ENCODE data around the gene C2CD4D.
"Not testable (repeated sequence)": the region's sequence is repeated elsewhere in the genome, so short reads cannot be mapped to it uniquely, and the experiment has no call there.

C2CD4D gene

GRCh38 chr1:151858886-151859665 lies 19.5 kb upstream of the C2CD4D start:
- no peak for DNase-seq (ENCODE audit: low read depth in 2 of 2)

GRCh38 chr1:151858030-151858746 lies 18.6 kb upstream of the C2CD4D start:
- DNase-seq (ENCODE audit: low read depth in 2 of 2), result no peak

- no peak for DNase-seq (ENCODE audit: low read depth in 2 of 2)
Observed at GRCh38 chr1:151855933-151856332, 16.3 kb upstream of the C2CD4D start.

- DNase-seq (ENCODE audit: low read depth in 2 of 2), result not testable (repeated sequence)
Observed at GRCh38 chr1:151855516-151855915, 15.9 kb upstream of the C2CD4D start.

GRCh38 chr1:151854658-151855057 lies 15.0 kb upstream of the C2CD4D start:
- no peak for DNase-seq (ENCODE audit: low read depth in 2 of 2)

GRCh38 chr1:151853411-151853943 lies 13.9 kb upstream of the C2CD4D start, which contains the start of gene THEM5:
Gene THEM5, minus strand, starts transcription at chr1:151853712. Its CDS starts 147 bp downstream, at chr1:151853565.
- DNase-seq (ENCODE audit: low read depth in 2 of 2), result no peak

- no peak for DNase-seq (ENCODE audit: low read depth in 2 of 2)
Observed at GRCh38 chr1:151852733-151853132, 13.1 kb upstream of the C2CD4D start.

GRCh38 chr1:151851886-151852285 lies 12.3 kb upstream of the C2CD4D start:
- DNase-seq (ENCODE audit: low read depth in 2 of 2), result no peak

- no peak for DNase-seq (ENCODE audit: low read depth in 2 of 2)
Observed at GRCh38 chr1:151849871-151850270, 10.3 kb upstream of the C2CD4D start.

- DNase-seq (ENCODE audit: low read depth in 2 of 2), result no peak
Observed at GRCh38 chr1:151849126-151849525, 9.5 kb upstream of the C2CD4D start.

GRCh38 chr1:151847867-151848596 lies 8.4 kb upstream of the C2CD4D start:
- no peak for DNase-seq (ENCODE audit: low read depth in 2 of 2)

GRCh38 chr1:151846686-151847237 lies 7.1 kb upstream of the C2CD4D start:
- no peak for DNase-seq (ENCODE audit: low read depth in 2 of 2)

- DNase-seq (ENCODE audit: low read depth in 2 of 2), result no peak
Observed at GRCh38 chr1:151846062-151846568, 6.5 kb upstream of the C2CD4D start.

- DNase-seq (ENCODE audit: low read depth in 2 of 2), result no peak
Observed at GRCh38 chr1:151843398-151843797, 3.8 kb upstream of the C2CD4D start.

- DNase-seq (ENCODE audit: low read depth in 2 of 2), result no peak
Observed at GRCh38 chr1:151841141-151841540, 1.5 kb upstream of the C2CD4D start.

GRCh38 chr1:151840421-151840820 lies 801 bp upstream of the C2CD4D start:
- DNase-seq (ENCODE audit: low read depth in 2 of 2), result no peak

- DNase-seq (ENCODE audit: low read depth in 2 of 2), result no peak
Observed at GRCh38 chr1:151839082-151839412, 573 bp downstream of the C2CD4D start.

- DNase-seq (ENCODE audit: low read depth in 2 of 2), result no peak
Observed at GRCh38 chr1:151838222-151839081, 1.2 kb downstream of the C2CD4D start.

- no peak for DNase-seq (ENCODE audit: low read depth in 2 of 2)
Observed at GRCh38 chr1:151837884-151838221, 1.8 kb downstream of the C2CD4D start.

GRCh38 chr1:151837197-151837596 lies 2.4 kb downstream of the C2CD4D start:
- no peak for DNase-seq (ENCODE audit: low read depth in 2 of 2)

GRCh38 chr1:151835596-151835995 lies 4.0 kb downstream of the C2CD4D start:
- DNase-seq (ENCODE audit: low read depth in 2 of 2), result no peak

Data from stimulated activated CD4-positive, alpha-beta T cell treated with anti-CD3 and anti-CD28 coated beads, Interleukin-1b, Interleukin-23, amount 100 ng/mL, for 4 hours (primary cell).